Measurements from ENCODE around the gene ATXN7L1.

ATXN7L1 gene

DNA sequence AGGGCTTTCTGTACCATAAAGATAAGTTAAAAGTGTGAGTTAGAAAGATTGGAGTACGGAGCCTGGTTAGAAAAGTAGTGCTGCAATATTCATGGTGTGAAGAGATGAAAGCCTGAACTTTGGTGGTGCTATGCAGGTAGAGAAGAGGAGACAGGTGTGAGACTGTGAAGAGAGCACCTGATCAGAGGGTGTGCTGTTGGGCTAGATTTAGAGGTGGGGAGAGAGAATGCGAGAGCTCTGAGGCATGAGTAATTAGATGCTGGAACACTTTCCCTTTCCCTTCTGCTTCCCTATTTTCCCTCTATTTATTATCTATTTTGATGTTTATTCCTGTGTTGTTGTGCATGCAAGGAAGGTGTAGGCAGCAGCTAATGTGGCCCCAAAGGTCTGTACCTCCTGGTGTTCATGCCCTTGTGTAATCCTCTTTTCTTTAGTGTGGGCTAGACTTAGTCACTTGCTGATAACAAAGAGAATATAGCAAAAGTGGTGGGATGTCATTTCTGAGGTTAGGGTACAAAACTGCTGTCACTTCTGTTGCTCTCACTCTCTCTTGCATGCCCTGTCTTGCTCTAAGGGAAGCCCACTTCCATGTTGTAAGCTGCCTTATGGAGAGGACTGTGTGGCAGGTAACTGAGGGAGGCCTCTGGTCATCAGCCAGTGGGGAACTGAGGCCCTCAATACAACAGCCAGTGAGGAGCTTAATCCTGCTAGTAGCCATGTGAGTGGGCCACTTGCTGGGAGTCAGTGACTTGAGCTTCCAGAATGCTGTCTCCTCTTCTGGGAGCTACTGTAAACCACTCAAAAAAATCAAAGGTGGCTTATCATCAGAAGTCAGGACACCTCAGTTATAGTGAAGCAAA, 2.6 kb upstream of the ATXN7L1 start:
- TF ChIP-seq TOX (CRISPR knock-in tag; IDR thresholded peaks at IDR 0.05; ENCODE audit: borderline replicate concordance), result no peak
- no peak for TF ChIP-seq GLIS3 (CRISPR knock-in tag; IDR thresholded peaks at IDR 0.05)
- no peak for TF ChIP-seq TCF4 (CRISPR knock-in tag; IDR thresholded peaks at IDR 0.05; ENCODE audit: borderline replicate concordance)
- no peak for TF ChIP-seq ZNF8 (CRISPR knock-in tag; IDR thresholded peaks at IDR 0.05)
- TF ChIP-seq SNAI2 (CRISPR knock-in tag; IDR thresholded peaks at IDR 0.05), result no peak
- TF ChIP-seq, protein P1, sequence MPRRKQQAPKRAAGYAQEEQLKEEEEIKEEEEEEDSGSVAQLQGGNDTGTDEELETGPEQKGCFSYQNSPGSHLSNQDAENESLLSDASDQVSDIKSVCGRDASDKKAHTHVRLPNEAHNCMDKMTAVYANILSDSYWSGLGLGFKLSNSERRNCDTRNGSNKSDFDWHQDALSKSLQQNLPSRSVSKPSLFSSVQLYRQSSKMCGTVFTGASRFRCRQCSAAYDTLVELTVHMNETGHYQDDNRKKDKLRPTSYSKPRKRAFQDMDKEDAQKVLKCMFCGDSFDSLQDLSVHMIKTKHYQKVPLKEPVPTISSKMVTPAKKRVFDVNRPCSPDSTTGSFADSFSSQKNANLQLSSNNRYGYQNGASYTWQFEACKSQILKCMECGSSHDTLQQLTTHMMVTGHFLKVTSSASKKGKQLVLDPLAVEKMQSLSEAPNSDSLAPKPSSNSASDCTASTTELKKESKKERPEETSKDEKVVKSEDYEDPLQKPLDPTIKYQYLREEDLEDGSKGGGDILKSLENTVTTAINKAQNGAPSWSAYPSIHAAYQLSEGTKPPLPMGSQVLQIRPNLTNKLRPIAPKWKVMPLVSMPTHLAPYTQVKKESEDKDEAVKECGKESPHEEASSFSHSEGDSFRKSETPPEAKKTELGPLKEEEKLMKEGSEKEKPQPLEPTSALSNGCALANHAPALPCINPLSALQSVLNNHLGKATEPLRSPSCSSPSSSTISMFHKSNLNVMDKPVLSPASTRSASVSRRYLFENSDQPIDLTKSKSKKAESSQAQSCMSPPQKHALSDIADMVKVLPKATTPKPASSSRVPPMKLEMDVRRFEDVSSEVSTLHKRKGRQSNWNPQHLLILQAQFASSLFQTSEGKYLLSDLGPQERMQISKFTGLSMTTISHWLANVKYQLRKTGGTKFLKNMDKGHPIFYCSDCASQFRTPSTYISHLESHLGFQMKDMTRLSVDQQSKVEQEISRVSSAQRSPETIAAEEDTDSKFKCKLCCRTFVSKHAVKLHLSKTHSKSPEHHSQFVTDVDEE (CRISPR knock-in tag; IDR thresholded peaks at IDR 0.05), result no peak
- TF ChIP-seq, protein P2, sequence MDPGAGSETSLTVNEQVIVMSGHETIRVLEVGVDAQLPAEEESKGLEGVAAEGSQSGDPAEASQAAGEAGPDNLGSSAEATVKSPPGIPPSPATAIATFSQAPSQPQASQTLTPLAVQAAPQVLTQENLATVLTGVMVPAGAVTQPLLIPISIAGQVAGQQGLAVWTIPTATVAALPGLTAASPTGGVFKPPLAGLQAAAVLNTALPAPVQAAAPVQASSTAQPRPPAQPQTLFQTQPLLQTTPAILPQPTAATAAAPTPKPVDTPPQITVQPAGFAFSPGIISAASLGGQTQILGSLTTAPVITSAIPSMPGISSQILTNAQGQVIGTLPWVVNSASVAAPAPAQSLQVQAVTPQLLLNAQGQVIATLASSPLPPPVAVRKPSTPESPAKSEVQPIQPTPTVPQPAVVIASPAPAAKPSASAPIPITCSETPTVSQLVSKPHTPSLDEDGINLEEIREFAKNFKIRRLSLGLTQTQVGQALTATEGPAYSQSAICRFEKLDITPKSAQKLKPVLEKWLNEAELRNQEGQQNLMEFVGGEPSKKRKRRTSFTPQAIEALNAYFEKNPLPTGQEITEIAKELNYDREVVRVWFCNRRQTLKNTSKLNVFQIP (CRISPR knock-in tag; IDR thresholded peaks at IDR 0.05; ENCODE audit: borderline replicate concordance, low read depth), result no peak
- TF ChIP-seq, protein P3, sequence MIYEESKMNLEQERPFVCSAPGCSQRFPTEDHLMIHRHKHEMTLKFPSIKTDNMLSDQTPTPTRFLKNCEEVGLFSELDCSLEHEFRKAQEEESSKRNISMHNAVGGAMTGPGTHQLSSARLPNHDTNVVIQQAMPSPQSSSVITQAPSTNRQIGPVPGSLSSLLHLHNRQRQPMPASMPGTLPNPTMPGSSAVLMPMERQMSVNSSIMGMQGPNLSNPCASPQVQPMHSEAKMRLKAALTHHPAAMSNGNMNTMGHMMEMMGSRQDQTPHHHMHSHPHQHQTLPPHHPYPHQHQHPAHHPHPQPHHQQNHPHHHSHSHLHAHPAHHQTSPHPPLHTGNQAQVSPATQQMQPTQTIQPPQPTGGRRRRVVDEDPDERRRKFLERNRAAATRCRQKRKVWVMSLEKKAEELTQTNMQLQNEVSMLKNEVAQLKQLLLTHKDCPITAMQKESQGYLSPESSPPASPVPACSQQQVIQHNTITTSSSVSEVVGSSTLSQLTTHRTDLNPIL (CRISPR knock-in tag; IDR thresholded peaks at IDR 0.05; ENCODE audit: low read depth), result no peak
- TF ChIP-seq ZNF565 (CRISPR knock-in tag; conservative IDR thresholded peaks at IDR 0.05; ENCODE audit: low read depth), result no peak
- TF ChIP-seq, protein P4, sequence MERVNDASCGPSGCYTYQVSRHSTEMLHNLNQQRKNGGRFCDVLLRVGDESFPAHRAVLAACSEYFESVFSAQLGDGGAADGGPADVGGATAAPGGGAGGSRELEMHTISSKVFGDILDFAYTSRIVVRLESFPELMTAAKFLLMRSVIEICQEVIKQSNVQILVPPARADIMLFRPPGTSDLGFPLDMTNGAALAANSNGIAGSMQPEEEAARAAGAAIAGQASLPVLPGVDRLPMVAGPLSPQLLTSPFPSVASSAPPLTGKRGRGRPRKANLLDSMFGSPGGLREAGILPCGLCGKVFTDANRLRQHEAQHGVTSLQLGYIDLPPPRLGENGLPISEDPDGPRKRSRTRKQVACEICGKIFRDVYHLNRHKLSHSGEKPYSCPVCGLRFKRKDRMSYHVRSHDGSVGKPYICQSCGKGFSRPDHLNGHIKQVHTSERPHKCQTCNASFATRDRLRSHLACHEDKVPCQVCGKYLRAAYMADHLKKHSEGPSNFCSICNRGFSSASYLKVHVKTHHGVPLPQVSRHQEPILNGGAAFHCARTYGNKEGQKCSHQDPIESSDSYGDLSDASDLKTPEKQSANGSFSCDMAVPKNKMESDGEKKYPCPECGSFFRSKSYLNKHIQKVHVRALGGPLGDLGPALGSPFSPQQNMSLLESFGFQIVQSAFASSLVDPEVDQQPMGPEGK (CRISPR knock-in tag; IDR thresholded peaks at IDR 0.05; ENCODE audit: borderline replicate concordance), result no peak
- no peak for TF ChIP-seq CSDC2 (CRISPR knock-in tag; IDR thresholded peaks at IDR 0.05)
- no peak for TF ChIP-seq ESRRG (CRISPR knock-in tag; IDR thresholded peaks at IDR 0.05)
- no peak for TF ChIP-seq BACH2 (CRISPR knock-in tag; IDR thresholded peaks at IDR 0.05; ENCODE audit: borderline replicate concordance)
- no peak for TF ChIP-seq ZFP3 (CRISPR knock-in tag; IDR thresholded peaks at IDR 0.05)
- no peak for TF ChIP-seq ZC3H10 (CRISPR knock-in tag; IDR thresholded peaks at IDR 0.05)
- TF ChIP-seq ZNF70 (CRISPR knock-in tag; IDR thresholded peaks at IDR 0.05), result no peak
- no peak for TF ChIP-seq PPARA (CRISPR knock-in tag; IDR thresholded peaks at IDR 0.05; ENCODE audit: borderline replicate concordance)
- no peak for ATAC-seq

DNA sequence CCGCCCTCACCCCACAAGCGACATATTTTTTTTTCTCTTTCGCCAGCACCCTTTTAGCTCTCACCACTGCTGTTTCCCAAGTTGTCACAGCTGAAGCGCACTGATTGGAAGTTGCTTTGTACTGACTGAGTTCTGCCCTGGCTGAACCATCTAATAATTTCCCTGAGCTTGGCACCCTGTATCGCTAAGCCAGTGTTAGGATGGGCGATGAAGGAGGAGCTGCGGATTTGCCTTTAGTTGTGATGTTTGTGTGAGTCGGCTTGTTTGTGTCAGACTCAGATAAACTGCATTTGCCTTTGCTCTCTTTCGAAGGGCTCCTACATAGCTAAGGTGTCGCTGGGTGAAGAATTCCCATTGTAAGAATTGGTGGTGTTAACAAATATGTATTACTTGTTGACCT, 1.3 kb upstream of the ATXN7L1 start:
- ATAC-seq, result peak; percentile 2; the same call in 1 of the 3 replicates
- TF ChIP-seq TOX (CRISPR knock-in tag; IDR thresholded peaks at IDR 0.05; ENCODE audit: borderline replicate concordance), result no peak
- TF ChIP-seq, protein P5, sequence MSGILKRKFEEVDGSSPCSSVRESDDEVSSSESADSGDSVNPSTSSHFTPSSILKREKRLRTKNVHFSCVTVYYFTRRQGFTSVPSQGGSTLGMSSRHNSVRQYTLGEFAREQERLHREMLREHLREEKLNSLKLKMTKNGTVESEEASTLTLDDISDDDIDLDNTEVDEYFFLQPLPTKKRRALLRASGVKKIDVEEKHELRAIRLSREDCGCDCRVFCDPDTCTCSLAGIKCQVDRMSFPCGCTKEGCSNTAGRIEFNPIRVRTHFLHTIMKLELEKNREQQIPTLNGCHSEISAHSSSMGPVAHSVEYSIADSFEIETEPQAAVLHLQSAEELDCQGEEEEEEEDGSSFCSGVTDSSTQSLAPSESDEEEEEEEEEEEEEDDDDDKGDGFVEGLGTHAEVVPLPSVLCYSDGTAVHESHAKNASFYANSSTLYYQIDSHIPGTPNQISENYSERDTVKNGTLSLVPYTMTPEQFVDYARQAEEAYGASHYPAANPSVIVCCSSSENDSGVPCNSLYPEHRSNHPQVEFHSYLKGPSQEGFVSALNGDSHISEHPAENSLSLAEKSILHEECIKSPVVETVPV (CRISPR knock-in tag; IDR thresholded peaks at IDR 0.05), result no peak
- TF ChIP-seq ESRRG (CRISPR knock-in tag; IDR thresholded peaks at IDR 0.05), result no peak
- no peak for TF ChIP-seq ARNTL (CRISPR knock-in tag; IDR thresholded peaks at IDR 0.05; ENCODE audit: borderline replicate concordance, low read depth)
- no peak for TF ChIP-seq PPARA (CRISPR knock-in tag; IDR thresholded peaks at IDR 0.05; ENCODE audit: borderline replicate concordance)
- TF ChIP-seq ZFP3 (CRISPR knock-in tag; IDR thresholded peaks at IDR 0.05), result no peak
- TF ChIP-seq, protein P4 (CRISPR knock-in tag; IDR thresholded peaks at IDR 0.05; ENCODE audit: borderline replicate concordance), result no peak
- TF ChIP-seq, protein P3 (CRISPR knock-in tag; IDR thresholded peaks at IDR 0.05; ENCODE audit: low read depth), result no peak
- no peak for TF ChIP-seq ISL1 (CRISPR knock-in tag; IDR thresholded peaks at IDR 0.05)
- no peak for TF ChIP-seq RARB (CRISPR knock-in tag; IDR thresholded peaks at IDR 0.05)
- TF ChIP-seq BACH2 (CRISPR knock-in tag; IDR thresholded peaks at IDR 0.05; ENCODE audit: borderline replicate concordance), result no peak
